A549 treated with ZK216348 at 1 μM for 4 hours (cell line): ENCODE measurements around the gene NT5C1B. TPM values are rescaled to one million over a fixed set of nuclear protein-coding genes. Genes with fewer than 3 reads are reported as not detected.

Experiments
- total RNA-seq: library from RNA; stranded (reverse); fragments of 200-300 nt; extraction: Qiagen RNA extraction; gene quantifications from 5 replicates; pipeline ENCODE4 v1.2.3, GENCODE V29; 2022; ENCODE audit warnings: low read depth

Gene NT5C1B
- total RNA-seq, result not detected in 5 replicates

GRCh38 chr2:18589354-18589753, at the start of gene NT5C1B:
NT5C1B (minus strand) TSS chr2:18589569; CDS start chr2:18589468, 101 bp downstream.

DNA sequence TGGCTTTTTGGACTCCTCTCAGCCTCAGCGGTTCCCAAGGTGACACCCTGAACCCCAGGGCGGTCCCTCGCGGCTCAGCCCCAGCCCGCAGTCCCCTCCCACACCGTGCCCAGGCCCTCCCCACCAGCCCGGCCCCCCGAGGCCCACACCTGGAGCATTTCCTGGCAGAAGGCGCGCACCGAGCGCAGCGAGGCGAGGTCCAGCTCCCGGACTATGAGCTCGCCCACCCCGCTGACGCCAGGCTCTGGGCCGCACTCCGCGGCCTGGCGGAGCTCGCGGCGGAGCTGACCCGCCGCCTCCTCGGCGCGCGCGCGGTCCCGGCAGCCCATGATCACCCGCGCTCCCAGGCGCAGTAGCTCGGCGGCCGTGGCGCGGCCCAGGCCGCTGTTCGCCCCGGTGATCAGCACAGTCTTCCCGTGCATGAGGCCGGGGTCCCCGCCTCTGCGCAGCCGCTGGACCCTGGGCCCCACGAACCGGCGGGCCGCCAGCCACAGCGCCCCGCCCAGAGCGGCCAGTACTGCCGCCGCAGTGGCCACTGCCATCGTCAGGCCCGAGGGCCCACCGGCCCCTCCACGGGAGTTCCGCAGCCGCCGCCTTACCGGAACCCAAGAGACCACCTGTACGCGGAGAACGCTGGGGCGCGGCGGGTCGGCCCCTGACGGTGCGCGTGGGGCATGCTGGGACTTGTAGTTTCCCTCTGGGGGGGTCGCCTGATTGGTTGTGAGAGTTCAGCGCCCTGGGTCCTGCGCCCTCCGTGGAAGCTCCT, 29.2 kb downstream of the NT5C1B start, which contains the start of gene RDH14:
RDH14 (minus strand) TSS at position 623 of the 766 bp plus-strand sequence; CDS start at position 542, 81 bp downstream.

Other genes starting within 250 kb of the NT5C1B start
- 34.3 to 47.7 TPM (median 36.7 TPM) in 5 replicates for gene RDH14, start 28.9 kb downstream of the NT5C1B start, total RNA-seq